ENCODE measurements around the gene BRAF.
"Not testable (repeated sequence)": the region's sequence is repeated elsewhere in the genome, so short reads cannot be mapped to it uniquely, and the experiment has no call there.

BRAF gene

GRCh38 chr7:140702774-140703173 lies 222.0 kb downstream of the BRAF start:
- no peak for DNase-seq

GRCh38 chr7:140698477-140698876 lies 226.3 kb downstream of the BRAF start:
- no peak for DNase-seq

GRCh38 chr7:140697447-140698143 lies 227.1 kb downstream of the BRAF start:
- DNase-seq: no peak

GRCh38 chr7:140696680-140697446 lies 227.9 kb downstream of the BRAF start, which contains the start of gene NDUFB2:
Gene NDUFB2, plus strand, starts transcription at chr7:140696708. Its CDS starts 37 bp downstream, at chr7:140696745.
- DNase-seq: peak; percentile 77

GRCh38 chr7:140696024-140696679 lies 228.6 kb downstream of the BRAF start:
- peak; percentile 87 for DNase-seq

GRCh38 chr7:140695381-140695780 lies 229.3 kb downstream of the BRAF start:
- no peak for DNase-seq

GRCh38 chr7:140694592-140694991 lies 230.1 kb downstream of the BRAF start:
- no peak for DNase-seq

GRCh38 chr7:140693849-140694248 lies 230.9 kb downstream of the BRAF start:
- not testable (repeated sequence) for DNase-seq

- DNase-seq: no peak
Observed at GRCh38 chr7:140691376-140692045, 233.2 kb downstream of the BRAF start.

GRCh38 chr7:140689199-140690152 lies 235.3 kb downstream of the BRAF start:
- no peak for DNase-seq

- no peak for DNase-seq
Observed at GRCh38 chr7:140688341-140688740, 236.4 kb downstream of the BRAF start.

- DNase-seq: no peak
Observed at GRCh38 chr7:140686921-140687320, 237.8 kb downstream of the BRAF start.

GRCh38 chr7:140685407-140686087 lies 239.2 kb downstream of the BRAF start:
- DNase-seq: no peak

- DNase-seq: no peak
Observed at GRCh38 chr7:140684066-140684950, 240.4 kb downstream of the BRAF start.

GRCh38 chr7:140683657-140684056 lies 241.1 kb downstream of the BRAF start:
- DNase-seq: no peak

GRCh38 chr7:140681766-140682165 lies 243.0 kb downstream of the BRAF start:
- DNase-seq: no peak

GRCh38 chr7:140680886-140681285 lies 243.8 kb downstream of the BRAF start:
- DNase-seq: no peak

GRCh38 chr7:140679186-140679585 lies 245.5 kb downstream of the BRAF start:
- DNase-seq: no peak

GRCh38 chr7:140678816-140679130 lies 246.0 kb downstream of the BRAF start:
- DNase-seq: no peak

GRCh38 chr7:140678081-140678815 lies 246.5 kb downstream of the BRAF start:
- no peak for DNase-seq

Data from amniotic stem cell (primary cell).